HG03135 (cell line): ENCODE results near the gene ESYT2.
"Not testable (repeated sequence)": the region's sequence is repeated elsewhere in the genome, so short reads cannot be mapped to it uniquely, and the experiment has no call there.

ENCODE experiments used
- ATAC-seq: cut with Tn5 transposase; IDR thresholded peaks from one replicate; pipeline ENCODE4 v1.9.1; 2021; ENCODE audit warnings: mild to moderate bottlenecking, moderate library complexity; ENCODE audit not compliant: unreplicated experiment

ESYT2 gene

GRCh38 chr7:158856883-158857668, 27.8 kb upstream of the ESYT2 start:
- peak; percentile 25 for ATAC-seq

DNA sequence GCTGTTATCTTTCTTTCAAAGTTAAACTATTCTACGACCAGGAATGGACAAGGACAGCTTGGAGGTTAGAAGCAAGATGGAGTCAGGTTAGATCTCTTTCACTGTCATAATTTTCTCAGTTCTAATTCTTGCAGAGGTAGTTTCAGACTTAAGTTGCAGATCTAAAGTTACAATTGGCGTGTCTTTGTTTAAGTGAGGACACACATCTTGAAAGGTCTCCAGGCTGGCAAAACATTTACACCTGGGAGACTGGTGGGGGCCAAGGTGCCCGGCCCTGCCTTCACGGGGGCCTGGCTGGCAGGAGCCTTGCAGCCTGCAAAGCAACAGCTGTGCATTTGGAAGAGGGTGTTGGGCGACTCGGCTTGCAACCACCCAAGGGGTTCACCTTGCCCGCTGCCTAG, 25.4 kb upstream of the ESYT2 start:
- no peak for ATAC-seq

DNA sequence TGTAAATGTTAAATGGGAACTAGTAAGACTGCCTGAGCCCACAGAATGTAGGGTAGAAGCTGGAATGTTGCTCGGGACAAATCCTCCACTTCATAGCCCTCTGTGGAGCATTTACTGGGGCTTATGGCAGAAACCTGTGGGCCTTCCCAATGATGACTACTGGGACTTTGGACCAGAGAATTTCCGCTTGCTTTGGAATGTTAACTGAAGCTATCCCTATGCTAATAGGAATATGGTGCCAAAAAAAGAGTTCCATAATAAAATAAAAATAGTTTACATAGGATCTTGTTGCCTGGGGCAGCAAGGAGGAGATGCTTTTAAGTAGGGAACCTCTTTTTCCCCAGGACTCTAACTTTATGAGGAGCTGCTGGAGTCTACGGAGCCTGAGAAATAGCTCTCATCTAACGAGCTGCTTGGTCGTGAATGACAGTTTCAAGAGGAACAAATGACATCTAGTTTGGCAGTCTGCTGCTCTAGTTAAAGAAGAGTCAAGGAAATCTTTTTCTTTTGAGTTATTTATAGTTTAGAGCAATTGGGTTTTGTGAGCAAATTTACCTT, 21.3 kb upstream of the ESYT2 start:
- ATAC-seq, result no peak

DNA sequence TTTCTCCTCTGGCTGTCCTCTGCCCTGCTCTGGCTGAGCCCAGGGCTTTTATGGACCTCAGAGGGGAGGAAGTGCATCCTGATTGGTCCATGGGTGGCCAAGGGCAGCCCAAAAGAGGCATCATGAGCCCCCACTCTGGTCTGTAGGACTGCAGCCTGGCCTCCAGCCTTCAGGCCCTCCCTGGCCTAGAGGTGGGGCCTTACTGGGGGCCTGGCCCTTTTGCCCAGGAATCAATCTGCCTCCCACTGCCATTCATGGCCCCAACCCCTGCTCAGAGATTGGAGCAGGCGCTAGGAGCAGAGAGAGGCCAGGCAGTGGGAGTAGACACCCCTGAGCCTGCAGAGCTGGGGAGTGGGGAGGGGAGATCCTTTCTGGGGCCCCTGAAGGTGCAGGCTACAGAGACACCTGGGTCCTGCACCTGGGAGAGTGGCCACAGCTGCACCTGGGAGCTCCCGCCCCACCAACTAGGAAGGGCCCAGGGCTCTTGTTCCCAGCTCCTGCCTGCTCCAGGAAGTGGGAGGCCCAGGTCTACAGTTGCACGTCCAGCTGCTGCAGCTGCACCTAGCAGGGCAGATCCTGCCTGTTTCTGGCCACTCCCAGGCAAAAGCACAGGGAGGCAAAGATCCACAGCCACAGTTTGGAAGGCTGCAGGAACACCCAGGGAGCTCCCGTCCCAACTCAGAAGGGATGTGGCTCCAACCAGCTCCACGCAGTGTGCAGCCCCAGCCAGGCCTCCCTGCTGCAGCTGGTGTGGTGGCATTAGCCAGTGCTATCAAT, 20.6 kb upstream of the ESYT2 start:
- no peak for ATAC-seq

DNA sequence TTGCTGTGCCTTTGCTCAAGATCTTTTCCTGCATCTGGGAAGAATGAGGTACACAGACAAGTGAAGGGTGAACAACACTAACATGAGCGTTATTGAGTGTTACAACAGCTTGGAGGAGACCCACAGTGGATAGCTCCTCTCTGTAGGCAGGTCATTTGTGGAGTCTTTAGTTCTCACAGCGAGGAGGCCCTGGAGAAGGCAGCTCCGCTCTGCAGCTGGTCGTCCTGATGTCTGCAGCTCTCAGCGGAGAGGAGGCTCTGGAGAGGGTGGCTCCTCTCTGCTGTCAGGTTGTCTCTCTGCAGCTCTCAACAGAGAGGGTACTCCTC, 20.1 kb upstream of the ESYT2 start:
- no peak for ATAC-seq

- no peak for ATAC-seq
Measured at GRCh38 chr7:158847451-158847866, 18.1 kb upstream of the ESYT2 start.

- ATAC-seq, result no peak
Measured at GRCh38 chr7:158846304-158846703, 17.0 kb upstream of the ESYT2 start.

DNA sequence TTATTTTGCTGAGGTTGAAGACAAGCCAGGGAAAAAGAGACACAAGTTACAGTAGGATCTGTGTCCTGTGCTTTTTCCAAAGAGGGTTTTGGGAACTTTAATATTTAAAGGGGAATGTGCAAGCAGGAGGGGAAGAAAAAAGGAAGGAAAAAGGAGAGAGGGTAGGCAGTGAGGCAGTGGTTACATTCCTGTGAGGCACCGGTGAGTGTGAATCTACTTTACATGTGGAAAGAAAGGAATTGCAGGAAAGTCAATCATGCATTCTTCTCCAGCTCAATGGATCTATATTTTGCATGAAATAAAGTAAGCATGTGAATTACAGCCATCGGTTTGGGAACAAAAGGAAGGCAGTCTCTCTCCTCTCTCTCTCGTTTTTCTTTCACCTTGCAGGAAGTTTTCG, 14.5 kb upstream of the ESYT2 start:
- no peak for ATAC-seq

DNA sequence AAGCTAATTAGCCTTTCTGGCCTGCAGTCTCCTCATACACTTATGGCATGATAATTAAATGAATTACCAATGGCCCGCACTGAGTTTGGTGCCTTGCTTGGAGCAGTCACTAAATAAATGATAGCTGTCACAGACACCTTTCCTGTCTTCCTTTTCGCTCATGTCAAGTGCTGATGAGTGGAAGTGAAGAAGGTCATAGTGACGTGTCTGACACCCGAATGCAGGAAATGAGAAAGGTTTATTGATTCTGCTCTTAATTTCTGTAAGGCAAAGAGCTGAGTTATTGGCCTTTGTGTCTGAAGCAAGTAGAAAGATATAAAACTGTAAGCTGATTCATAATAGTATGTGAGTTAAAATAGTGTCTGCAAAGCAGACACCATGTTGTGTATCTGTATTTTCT, 13.2 kb upstream of the ESYT2 start:
- ATAC-seq, result no peak

- no peak for ATAC-seq
Measured at GRCh38 chr7:158840604-158841003, 11.3 kb upstream of the ESYT2 start.

DNA sequence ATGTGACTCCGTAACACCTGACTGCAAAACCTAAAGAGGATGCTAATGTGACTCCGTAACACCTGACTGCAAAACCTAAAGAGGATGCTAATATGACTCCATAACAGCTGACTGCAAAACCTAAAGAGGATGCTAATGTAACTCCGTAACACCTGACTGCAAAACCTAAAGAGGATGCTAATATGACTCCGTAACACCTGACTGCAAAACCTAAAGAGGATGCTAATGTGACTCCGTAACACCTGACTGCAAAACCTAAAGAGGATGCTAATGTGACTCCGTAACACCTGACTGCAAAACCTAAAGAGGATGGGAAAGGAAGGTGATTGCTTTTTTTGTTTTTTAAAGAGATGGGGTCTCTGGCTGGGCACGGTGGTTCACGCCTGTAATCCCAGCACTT, 9.9 kb upstream of the ESYT2 start:
- ATAC-seq, result not testable (repeated sequence)

GRCh38 chr7:158837790-158838637, 8.7 kb upstream of the ESYT2 start:
- no peak for ATAC-seq

- ATAC-seq, result no peak
Measured at GRCh38 chr7:158836692-158837091, 7.4 kb upstream of the ESYT2 start.

DNA sequence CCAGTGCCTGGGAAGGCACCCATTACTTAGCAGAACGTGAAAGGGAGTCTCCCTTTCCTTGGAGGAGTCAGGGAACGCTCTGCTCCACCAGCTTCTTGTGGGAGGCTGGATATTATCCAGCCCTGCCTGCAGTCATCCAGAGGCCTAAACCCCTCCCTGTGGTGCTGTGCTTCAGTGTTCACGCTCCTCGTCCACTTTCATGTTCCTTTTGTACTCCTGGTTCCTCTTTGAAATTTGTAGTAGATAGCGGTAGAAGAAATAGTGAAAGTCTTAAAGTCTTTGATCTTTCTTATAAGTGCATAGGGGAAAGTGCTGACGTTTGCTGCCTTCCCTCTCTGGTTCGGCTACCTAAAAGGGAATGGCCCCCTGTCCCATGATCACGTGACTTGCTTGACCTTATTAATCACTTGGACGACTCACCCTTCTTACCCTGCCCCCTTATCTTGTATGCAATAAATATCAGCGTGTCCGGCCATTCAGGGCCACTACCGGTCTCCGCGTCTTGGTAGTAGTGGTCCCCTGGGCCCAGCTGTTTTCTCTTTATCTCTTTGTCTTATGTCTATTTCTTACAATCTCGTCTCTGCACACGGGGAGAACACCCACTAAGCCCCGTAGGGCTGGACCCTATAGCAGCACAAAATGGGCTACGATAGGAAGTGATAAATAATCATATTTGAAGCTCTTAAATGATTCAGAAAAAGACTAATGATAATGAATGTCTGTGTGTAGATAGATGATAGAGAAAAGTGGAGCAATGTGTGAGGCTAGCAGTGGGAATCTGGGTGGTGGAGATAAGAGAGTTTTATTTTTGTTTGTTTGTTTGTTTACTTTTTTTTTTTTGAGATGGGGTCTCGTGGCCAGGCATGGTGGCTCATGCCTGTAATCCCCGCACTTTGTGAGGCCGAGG, 5.8 kb upstream of the ESYT2 start:
- no peak for ATAC-seq

DNA sequence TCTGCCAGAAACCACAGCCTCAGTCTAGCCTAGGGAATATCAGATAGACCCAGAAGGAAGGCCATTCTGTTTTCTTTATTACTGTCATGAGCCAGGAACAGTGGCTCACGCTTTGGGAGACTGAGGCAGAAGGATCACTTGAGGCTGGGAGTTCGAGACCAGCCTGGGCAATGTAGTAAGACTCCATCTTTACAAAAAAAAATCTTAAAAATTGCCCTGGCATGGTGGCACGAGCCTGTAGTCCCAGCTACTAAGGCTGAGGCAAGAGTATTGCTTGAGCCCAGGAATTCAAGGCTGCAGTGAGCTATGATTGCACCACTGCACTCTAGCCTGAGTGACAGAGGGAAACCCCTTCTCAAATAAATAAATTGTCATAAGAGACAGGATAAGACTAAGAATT, 3.7 kb upstream of the ESYT2 start:
- ATAC-seq, result no peak

DNA sequence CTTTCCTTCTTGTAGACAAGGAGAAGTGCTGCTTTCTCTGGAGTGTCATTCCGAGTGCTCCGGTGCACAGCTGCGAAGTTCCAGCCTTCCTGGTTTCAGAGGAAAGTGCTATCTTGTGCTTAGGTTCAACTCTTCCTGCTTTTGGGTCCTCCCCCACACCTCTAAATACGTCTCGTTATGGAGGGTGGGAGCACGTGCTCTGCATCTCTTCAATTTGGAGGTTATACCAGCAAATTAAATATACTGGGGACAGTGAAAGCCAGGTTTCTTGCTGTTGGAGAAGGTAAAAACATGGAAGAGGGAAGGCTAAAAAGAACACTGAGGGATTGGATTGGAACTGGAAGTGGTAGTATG, 2.4 kb upstream of the ESYT2 start:
- ATAC-seq, result no peak

- no peak for ATAC-seq
Measured at GRCh38 chr7:158830211-158830723, 958 bp upstream of the ESYT2 start.

- ATAC-seq, result peak; percentile 54
Measured at GRCh38 chr7:158829021-158829341, 328 bp downstream of the ESYT2 start.

- no peak for ATAC-seq
Measured at GRCh38 chr7:158828133-158829020, 932 bp downstream of the ESYT2 start.
